GM12864 (cell line): ENCODE data around the gene ANKHD1.

Experiments
- DNase-seq: peaks from one replicate; pipeline ENCODE4 v3.0.0-alpha.2; 2011; ENCODE audit warnings: low read depth
- H3K4me3 ChIP-seq: 2 replicates; pipeline ENCODE4 v1.5.1; 2011; ENCODE audit warnings: mild to moderate bottlenecking, low read depth, low read length, control low read depth
- TF ChIP-seq, protein P1 (sequence below): IDR thresholded peaks from 2 replicates; pipeline ENCODE4 v1.5.1; 2011; ENCODE audit warnings: low read depth, mild to moderate bottlenecking, moderate library complexity, low read length, control low read depth, inconsistent platforms; ENCODE audit errors: missing control alignments

Gene ANKHD1

DNA sequence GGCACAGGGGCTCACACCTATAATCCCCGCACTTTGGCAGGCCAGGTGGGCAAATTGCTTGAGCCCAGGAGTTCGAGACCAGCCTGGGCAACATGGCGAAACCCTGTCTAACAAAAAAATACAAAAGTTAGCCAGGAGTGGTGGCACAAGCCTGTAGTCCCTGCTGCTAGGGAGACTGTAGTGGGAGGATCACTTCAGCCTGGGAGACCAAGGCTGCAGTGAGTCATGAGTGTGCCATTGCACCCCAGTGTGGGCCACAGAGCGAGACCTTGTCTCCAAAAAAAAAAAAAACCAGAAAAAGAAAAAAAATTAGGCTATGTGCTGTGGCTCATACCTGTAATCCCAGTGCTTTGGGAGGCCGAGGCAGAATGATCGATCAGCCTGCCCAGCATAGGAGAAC lies 87.3 kb downstream of the ANKHD1 start:
- no peak overlapping the region for H3K4me3 ChIP-seq
- DNase-seq: no peak
- TF ChIP-seq, protein P1, sequence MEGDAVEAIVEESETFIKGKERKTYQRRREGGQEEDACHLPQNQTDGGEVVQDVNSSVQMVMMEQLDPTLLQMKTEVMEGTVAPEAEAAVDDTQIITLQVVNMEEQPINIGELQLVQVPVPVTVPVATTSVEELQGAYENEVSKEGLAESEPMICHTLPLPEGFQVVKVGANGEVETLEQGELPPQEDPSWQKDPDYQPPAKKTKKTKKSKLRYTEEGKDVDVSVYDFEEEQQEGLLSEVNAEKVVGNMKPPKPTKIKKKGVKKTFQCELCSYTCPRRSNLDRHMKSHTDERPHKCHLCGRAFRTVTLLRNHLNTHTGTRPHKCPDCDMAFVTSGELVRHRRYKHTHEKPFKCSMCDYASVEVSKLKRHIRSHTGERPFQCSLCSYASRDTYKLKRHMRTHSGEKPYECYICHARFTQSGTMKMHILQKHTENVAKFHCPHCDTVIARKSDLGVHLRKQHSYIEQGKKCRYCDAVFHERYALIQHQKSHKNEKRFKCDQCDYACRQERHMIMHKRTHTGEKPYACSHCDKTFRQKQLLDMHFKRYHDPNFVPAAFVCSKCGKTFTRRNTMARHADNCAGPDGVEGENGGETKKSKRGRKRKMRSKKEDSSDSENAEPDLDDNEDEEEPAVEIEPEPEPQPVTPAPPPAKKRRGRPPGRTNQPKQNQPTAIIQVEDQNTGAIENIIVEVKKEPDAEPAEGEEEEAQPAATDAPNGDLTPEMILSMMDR: no peak

DNA sequence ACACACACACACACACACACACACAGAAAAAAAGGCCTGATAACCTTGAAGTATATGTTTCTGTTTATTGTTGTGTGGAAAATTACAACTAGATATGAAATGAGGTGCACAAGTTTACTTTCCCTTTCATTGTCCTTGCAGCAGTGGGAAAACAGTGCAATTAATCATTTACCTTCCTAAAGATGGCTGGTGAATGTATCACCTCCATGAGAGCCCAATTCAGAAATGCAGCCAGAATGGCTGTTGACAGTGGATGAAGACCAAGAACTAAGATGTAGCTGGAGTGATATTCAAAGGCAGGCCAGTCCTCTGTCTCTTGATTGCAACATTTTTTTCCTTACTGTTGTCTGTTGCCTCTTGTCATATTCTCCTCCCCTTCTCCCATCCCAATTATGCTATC lies 96.3 kb downstream of the ANKHD1 start:
- TF ChIP-seq, protein P1: no peak
- no peak for DNase-seq
- no peak overlapping the region for H3K4me3 ChIP-seq

- no peak overlapping the region for H3K4me3 ChIP-seq
- TF ChIP-seq, protein P1: no peak
- DNase-seq: no peak
These were observed 97.0 kb downstream of the ANKHD1 start for GRCh38 chr5:140498591-140498990.

DNA sequence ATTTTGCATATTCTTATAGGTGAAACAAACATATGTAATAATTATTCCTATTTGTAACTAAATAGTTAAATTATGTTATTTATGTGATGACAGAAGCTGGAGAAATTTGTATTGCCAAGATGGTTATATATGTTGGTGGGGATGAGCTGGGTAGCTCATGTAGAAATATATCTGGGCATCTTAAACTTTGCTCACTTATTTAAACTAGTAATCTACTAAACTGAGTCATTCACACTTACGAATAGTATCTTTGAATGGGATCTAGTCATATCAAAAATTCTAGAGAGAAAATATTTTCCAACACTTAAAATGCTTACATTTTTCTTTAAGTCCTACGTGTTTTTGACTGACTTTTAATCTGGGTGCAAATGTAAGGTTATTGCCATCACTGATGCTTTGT lies 101.2 kb downstream of the ANKHD1 start:
- TF ChIP-seq, protein P1: no peak
- no peak for DNase-seq
- H3K4me3 ChIP-seq: no peak overlapping the region

DNA sequence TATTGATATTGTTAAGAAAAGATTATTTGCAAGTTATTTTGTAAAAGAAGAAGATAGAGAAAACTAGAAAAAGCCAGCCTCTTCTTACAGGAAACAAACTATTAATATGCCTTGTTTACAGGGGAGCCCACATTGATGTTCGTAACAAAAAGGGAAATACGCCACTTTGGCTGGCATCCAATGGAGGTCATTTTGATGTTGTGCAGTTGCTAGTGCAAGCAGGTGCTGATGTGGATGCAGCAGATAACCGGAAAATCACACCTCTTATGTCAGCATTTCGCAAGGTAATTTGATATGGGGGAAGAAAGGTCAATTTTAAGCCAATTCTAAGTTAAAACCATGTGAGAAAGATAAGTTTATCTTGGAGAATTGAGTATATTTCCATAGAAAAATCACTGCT lies 108.3 kb downstream of the ANKHD1 start:
- DNase-seq: no peak
- TF ChIP-seq, protein P1: no peak
- H3K4me3 ChIP-seq: no peak overlapping the region

- TF ChIP-seq, protein P1: no peak
- DNase-seq: no peak
- no peak overlapping the region for H3K4me3 ChIP-seq
These were observed 111.5 kb downstream of the ANKHD1 start for GRCh38 chr5:140513124-140513523.

- TF ChIP-seq, protein P1: no peak
- no peak overlapping the region for H3K4me3 ChIP-seq
- no peak for DNase-seq
These were observed 122.4 kb downstream of the ANKHD1 start for GRCh38 chr5:140524003-140524402.
